ENCODE data around the gene CAPRIN1.

Gene CAPRIN1

GRCh38 chr11:34051349-34052035, at the start of gene CAPRIN1:
Gene CAPRIN1, plus strand, starts transcription at chr11:34051731. Its CDS starts 690 bp downstream, at chr11:34052421.
- H3K4me3 ChIP-seq (ENCODE audit: low read depth, low read length): peak within 1 kb of the TSS; percentile 96
- TF ChIP-seq, protein P1, sequence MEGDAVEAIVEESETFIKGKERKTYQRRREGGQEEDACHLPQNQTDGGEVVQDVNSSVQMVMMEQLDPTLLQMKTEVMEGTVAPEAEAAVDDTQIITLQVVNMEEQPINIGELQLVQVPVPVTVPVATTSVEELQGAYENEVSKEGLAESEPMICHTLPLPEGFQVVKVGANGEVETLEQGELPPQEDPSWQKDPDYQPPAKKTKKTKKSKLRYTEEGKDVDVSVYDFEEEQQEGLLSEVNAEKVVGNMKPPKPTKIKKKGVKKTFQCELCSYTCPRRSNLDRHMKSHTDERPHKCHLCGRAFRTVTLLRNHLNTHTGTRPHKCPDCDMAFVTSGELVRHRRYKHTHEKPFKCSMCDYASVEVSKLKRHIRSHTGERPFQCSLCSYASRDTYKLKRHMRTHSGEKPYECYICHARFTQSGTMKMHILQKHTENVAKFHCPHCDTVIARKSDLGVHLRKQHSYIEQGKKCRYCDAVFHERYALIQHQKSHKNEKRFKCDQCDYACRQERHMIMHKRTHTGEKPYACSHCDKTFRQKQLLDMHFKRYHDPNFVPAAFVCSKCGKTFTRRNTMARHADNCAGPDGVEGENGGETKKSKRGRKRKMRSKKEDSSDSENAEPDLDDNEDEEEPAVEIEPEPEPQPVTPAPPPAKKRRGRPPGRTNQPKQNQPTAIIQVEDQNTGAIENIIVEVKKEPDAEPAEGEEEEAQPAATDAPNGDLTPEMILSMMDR (IDR thresholded peaks at IDR 0.05; ENCODE audit: low read depth, low read length): no peak

DNA sequence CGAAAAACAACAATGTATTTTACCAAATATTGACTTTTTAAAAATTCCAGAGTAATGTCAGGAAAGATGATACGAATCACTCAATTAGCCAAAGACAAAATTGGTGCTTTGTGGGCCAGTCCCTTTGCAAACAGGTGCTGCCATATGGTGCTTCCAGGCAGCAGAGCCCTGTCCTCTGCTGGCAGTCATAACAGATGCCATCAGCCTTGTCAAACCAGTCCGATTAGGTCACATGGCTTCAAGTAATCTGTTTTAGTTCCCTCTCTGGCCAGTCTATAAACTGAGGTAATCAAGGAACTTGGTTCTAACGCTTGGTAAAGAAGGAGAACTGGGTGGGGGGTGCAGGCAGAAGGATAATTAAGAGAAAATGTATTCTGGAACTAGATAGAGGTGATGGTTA, 49.1 kb upstream of the CAPRIN1 start:
- TF ChIP-seq, protein P1 (IDR thresholded peaks at IDR 0.05; ENCODE audit: low read depth, low read length): no peak
- H3K4me3 ChIP-seq (ENCODE audit: low read depth, low read length): no peak overlapping the region

DNA sequence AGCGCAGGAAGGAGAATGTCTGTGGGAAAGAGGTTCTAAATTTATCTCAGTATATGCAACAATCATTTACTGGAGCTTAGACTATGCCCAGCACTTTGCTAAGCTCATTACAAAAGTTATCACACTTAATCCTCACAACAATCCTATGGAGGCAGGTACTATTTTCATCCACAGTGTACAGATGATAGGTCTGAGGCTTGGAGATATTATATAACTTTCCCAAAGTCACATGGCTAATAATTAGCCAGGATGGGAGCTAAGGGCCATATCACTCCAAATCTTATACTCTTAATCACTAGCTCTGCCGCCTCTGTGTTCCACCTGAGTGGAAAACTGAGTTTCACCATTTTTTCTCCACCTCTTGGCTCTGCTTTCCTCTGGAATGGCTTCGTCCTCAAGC, 47.3 kb upstream of the CAPRIN1 start:
- TF ChIP-seq, protein P1 (IDR thresholded peaks at IDR 0.05; ENCODE audit: low read depth, low read length): no peak
- no peak overlapping the region for H3K4me3 ChIP-seq (ENCODE audit: low read depth, low read length)

- TF ChIP-seq, protein P1 (IDR thresholded peaks at IDR 0.05; ENCODE audit: low read depth, low read length): no peak
- no peak overlapping the region for H3K4me3 ChIP-seq (ENCODE audit: low read depth, low read length)
Measured at GRCh38 chr11:34006876-34007275, 44.7 kb upstream of the CAPRIN1 start.

DNA sequence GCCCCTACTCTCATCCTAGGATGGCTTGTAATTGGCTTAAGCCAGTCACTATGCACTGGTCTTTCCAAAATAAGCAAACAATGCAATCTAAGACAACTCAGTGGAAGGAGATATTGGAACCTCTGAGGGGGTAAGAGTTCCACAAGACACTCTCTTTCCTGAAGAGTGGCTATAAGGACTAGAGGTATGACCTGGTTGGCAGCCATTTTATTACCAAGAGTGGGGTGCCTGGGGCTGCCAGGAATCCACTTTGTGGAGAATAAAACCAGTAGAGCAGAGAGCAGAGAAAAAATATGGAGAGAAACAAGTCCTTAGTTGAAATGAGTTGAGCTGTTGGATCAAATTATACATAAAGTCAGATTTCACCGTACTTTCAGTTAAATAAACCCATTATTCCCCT, 38.8 kb upstream of the CAPRIN1 start:
- no peak overlapping the region for H3K4me3 ChIP-seq (ENCODE audit: low read depth, low read length)
- TF ChIP-seq, protein P1 (IDR thresholded peaks at IDR 0.05; ENCODE audit: low read depth, low read length): no peak

DNA sequence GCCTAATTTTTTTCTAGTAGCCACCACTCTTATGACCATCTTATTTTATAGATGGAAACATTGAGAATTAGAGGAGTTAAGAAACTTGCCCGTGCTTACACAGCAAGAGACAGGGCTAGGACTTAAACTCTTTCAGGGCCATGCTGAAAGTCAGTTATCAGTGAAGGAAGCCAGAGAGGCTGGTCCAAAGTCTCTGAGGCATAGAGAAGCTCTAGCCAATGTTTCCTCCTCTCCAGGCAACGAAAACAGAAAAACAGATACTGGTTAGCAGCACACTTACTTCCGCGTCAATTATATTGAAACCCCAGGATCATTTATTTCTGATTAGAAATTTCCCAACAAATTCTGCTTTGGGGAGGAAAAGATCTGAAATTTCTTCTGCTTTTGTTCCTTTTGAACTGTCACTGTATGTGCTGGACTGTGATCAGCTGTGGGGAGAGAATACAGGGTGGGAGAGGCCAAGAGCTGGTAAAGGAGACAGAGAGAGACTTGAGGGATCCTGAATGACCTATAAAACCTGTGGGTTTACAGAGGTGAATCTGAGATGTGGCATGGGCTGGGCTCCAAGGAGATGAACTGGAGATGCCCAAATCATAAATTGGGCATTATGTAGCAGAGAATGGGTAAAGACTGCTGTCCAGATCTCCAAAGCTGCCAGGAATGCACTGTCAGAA, 37.5 kb upstream of the CAPRIN1 start:
- H3K4me3 ChIP-seq (ENCODE audit: low read depth, low read length): no peak overlapping the region
- TF ChIP-seq, protein P1 (IDR thresholded peaks at IDR 0.05; ENCODE audit: low read depth, low read length): no peak
